Measurements from ENCODE around the gene SRD5A1.

DNA sequence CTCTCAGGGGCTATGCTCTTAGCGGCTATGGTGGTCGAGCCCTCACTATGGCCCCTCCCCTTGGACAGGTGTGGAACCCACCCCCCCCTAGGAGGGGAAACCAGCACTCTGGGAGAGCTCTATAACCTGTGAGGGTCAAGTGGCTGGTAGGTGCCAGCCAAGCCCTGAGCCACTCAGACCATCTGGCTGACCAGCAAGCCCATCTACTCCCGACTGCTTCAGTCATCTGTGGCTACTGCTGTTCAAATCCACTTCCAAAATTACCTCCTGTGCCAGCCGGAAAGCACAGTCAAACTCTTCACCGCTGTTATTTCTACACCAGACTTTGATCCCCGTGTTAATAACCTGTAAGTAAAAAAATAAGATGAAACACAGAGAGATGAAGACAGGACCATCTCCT lies 28.9 kb upstream of the SRD5A1 start:
- TF ChIP-seq, protein P1, sequence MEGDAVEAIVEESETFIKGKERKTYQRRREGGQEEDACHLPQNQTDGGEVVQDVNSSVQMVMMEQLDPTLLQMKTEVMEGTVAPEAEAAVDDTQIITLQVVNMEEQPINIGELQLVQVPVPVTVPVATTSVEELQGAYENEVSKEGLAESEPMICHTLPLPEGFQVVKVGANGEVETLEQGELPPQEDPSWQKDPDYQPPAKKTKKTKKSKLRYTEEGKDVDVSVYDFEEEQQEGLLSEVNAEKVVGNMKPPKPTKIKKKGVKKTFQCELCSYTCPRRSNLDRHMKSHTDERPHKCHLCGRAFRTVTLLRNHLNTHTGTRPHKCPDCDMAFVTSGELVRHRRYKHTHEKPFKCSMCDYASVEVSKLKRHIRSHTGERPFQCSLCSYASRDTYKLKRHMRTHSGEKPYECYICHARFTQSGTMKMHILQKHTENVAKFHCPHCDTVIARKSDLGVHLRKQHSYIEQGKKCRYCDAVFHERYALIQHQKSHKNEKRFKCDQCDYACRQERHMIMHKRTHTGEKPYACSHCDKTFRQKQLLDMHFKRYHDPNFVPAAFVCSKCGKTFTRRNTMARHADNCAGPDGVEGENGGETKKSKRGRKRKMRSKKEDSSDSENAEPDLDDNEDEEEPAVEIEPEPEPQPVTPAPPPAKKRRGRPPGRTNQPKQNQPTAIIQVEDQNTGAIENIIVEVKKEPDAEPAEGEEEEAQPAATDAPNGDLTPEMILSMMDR (conservative IDR thresholded peaks at IDR 0.05; ENCODE audit: low read depth in 2 of 2): no peak
- no peak for TF ChIP-seq EZH2 (IDR thresholded peaks at IDR 0.05; ENCODE audit: low read depth, unreplicated experiment)
- TF ChIP-seq POLR2AphosphoS5 (IDR thresholded peaks at IDR 0.05; ENCODE audit: low read depth): no peak
- TF ChIP-seq, protein P2, sequence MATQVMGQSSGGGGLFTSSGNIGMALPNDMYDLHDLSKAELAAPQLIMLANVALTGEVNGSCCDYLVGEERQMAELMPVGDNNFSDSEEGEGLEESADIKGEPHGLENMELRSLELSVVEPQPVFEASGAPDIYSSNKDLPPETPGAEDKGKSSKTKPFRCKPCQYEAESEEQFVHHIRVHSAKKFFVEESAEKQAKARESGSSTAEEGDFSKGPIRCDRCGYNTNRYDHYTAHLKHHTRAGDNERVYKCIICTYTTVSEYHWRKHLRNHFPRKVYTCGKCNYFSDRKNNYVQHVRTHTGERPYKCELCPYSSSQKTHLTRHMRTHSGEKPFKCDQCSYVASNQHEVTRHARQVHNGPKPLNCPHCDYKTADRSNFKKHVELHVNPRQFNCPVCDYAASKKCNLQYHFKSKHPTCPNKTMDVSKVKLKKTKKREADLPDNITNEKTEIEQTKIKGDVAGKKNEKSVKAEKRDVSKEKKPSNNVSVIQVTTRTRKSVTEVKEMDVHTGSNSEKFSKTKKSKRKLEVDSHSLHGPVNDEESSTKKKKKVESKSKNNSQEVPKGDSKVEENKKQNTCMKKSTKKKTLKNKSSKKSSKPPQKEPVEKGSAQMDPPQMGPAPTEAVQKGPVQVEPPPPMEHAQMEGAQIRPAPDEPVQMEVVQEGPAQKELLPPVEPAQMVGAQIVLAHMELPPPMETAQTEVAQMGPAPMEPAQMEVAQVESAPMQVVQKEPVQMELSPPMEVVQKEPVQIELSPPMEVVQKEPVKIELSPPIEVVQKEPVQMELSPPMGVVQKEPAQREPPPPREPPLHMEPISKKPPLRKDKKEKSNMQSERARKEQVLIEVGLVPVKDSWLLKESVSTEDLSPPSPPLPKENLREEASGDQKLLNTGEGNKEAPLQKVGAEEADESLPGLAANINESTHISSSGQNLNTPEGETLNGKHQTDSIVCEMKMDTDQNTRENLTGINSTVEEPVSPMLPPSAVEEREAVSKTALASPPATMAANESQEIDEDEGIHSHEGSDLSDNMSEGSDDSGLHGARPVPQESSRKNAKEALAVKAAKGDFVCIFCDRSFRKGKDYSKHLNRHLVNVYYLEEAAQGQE (IDR thresholded peaks at IDR 0.05; ENCODE audit: unreplicated experiment): no peak
- TF ChIP-seq, protein P3, sequence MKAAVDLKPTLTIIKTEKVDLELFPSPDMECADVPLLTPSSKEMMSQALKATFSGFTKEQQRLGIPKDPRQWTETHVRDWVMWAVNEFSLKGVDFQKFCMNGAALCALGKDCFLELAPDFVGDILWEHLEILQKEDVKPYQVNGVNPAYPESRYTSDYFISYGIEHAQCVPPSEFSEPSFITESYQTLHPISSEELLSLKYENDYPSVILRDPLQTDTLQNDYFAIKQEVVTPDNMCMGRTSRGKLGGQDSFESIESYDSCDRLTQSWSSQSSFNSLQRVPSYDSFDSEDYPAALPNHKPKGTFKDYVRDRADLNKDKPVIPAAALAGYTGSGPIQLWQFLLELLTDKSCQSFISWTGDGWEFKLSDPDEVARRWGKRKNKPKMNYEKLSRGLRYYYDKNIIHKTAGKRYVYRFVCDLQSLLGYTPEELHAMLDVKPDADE (IDR thresholded peaks at IDR 0.05): no peak
- TF ChIP-seq CREB1 (CRISPR knock-in tag; IDR thresholded peaks at IDR 0.05; ENCODE audit: low read depth): no peak
- no peak for TF ChIP-seq EZH2phosphoT487 (IDR thresholded peaks at IDR 0.05; ENCODE audit: unreplicated experiment)
- no peak for TF ChIP-seq STAT1 (IDR thresholded peaks at IDR 0.05; ENCODE audit: unreplicated experiment)
- TF ChIP-seq JUNB (IDR thresholded peaks at IDR 0.05; ENCODE audit: unreplicated experiment): no peak
- no peak for TF ChIP-seq NANOG (IDR thresholded peaks at IDR 0.05; ENCODE audit: borderline replicate concordance)
- TF ChIP-seq ZNF114 (CRISPR knock-in tag; IDR thresholded peaks at IDR 0.05): no peak
